ENCODE results near the gene CFAP20DC. TPM values are rescaled to one million over a fixed set of nuclear protein-coding genes. Genes with fewer than 3 reads are reported as not detected.
A peak's percentile ranks its signal among the peaks of the same experiment; 100 is the strongest.

The CFAP20DC gene
- total and polyA plus RNA-seq, 2 of the 8 experiments (the other 6 are each of a cell fraction or from before 2014, with no cell fraction given), result 2.2 to 2.8 TPM

DNA sequence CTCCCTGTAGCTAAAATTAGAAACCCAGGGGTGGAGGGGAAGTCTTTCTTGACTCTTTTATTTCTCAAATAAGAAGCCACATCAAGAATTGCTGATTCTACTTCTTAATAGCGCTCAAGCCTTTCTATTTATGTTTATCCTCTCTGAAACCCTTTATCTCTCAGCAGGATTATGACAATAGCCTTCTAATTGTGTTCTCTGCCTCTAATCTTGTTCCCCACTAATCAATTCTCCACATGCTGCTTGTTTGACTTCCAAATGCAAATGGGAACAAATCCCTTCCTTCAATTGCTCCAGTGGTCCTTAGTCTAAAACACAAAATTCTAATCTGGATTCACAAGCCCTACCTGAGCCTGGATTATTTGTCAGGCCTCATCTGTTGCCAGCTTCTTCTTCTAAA lies 43.7 kb upstream of the CFAP20DC start:
- Histone ChIP-seq H2BK12ac (ENCODE audit: low read depth, low read length) (no peak overlapping the region), H2AFZ (ENCODE audit: low read length) (no peak overlapping the region), H3K9ac (replicated peaks in 1 of 4; ENCODE audit: extremely low read depth in 1 of 4, low read depth in 3 of 4, low read length in 3 of 4) (no peak overlapping the region), H2BK15ac (ENCODE audit: low read length) (no peak overlapping the region), H2BK20ac (ENCODE audit: low read length) (no peak overlapping the region), H3K56ac (replicated peaks; ENCODE audit: insufficient read length, low read depth, low read length) (no peak overlapping the region), H3K79me2 (ENCODE audit: control insufficient read depth in 1 of 2, insufficient read depth in 2 of 2, low read length in 2 of 2) (no peaks in the 10 kb centered on the region), H3K18ac (ENCODE audit: extremely low read depth, low read length) (no peak overlapping the region), H2BK120ac (replicated peaks; ENCODE audit: low read depth, low read length) (no peak overlapping the region), H3K4me2 (ENCODE audit: insufficient read depth in 1 of 2, low read depth in 2 of 2, low read length in 2 of 2) (no peak overlapping the region), H3K27ac (ENCODE audit: low read depth, low read length) (no peak overlapping the region), H4K5ac (ENCODE audit: insufficient read length, low read depth, low read length) (no peak overlapping the region), H3K4me3 (ENCODE audit: extremely low read depth in 1 of 4, insufficient read depth in 2 of 4, low read depth in 3 of 4, low read length in 4 of 4) (no peak overlapping the region), H3K4ac (replicated peaks; ENCODE audit: insufficient read length, low read depth, low read length) (no peak overlapping the region), H3K9me3 (ENCODE audit: insufficient read depth in 2 of 2, low read depth in 1 of 2, low read length in 1 of 2) (no peaks in the 10 kb centered on the region), H3K27me3 (replicated peaks in 1 of 4; ENCODE audit: control insufficient read depth in 3 of 4, extremely low read depth in 1 of 4, insufficient read depth in 3 of 4, low read length in 3 of 4) (no peaks in the 10 kb centered on the region; a peak in 1 of 7 replicates), H4K8ac (ENCODE audit: extremely low read depth, insufficient read depth, low read length) (no peak overlapping the region), H3K23me2 (ENCODE audit: low read depth, low read length) (no peaks in the 10 kb centered on the region), H3K36me3 (ENCODE audit: control insufficient read depth in 2 of 4, insufficient read depth in 4 of 4, low read length in 3 of 4) (no peaks in the 10 kb centered on the region), H3K14ac (ENCODE audit: insufficient read length) (no peak overlapping the region), H4K91ac (replicated peaks; ENCODE audit: insufficient read length, low read length) (no peak overlapping the region), H4K20me1 (replicated peaks in 1 of 2; ENCODE audit: control insufficient read depth in 1 of 2, insufficient read depth in 2 of 2, low read length in 2 of 2) (no peaks in the 10 kb centered on the region), H2AK5ac (ENCODE audit: low read depth, low read length) (no peak overlapping the region), H2BK5ac (ENCODE audit: low read depth, low read length) (no peak overlapping the region), H3K4me1 (replicated peaks in 1 of 4; ENCODE audit: control insufficient read depth in 3 of 4, insufficient read depth in 4 of 4, low read length in 3 of 4) (no peaks in the 10 kb centered on the region), H3K23ac (ENCODE audit: insufficient read length) (no peak overlapping the region), H3K79me1 (ENCODE audit: low read depth, low read length) (no peaks in the 10 kb centered on the region)
- ChIA-PET CTCF (ENCODE audit: partially characterized antibody) (no interaction called here), POLR2A (ENCODE audit: partially characterized antibody) (no interaction called here)
- DNase-seq (ENCODE audit: low read depth in 1 of 2, low spot score in 2 of 2) (no peak), FAIRE-seq (no peak)
- WGBS, 2 experiments (ENCODE audit: extremely low coverage in 1 of 2, insufficient coverage in 1 of 2, insufficient read length in 1 of 2, insufficient replicate concordance in 2 of 2, low coverage in 1 of 2, low lambda C conversion rate in 2 of 2, missing lambda C conversion rate in 1 of 2), result 84% methylated on average over 1 of the region's 1 CpG; no CpG with 5 or more reads in 1 of the 2 experiments
- peak in 1 of 2 experiments; percentile 9 for TF ChIP-seq BCL11A (IDR thresholded peaks at IDR 0.05; ENCODE audit: low read depth in 2 of 2, low read length in 2 of 2)
- no peak for TF ChIP-seq TAF1 (IDR thresholded peaks at IDR 0.05; ENCODE audit: low read depth, low read length)

Measured in H1 (cell line).